Trophoblast cell (in vitro differentiated cells and primary cell): ENCODE results near the gene UBN2.
"Not testable (repeated sequence)": the region's sequence is repeated elsewhere in the genome, so short reads cannot be mapped to it uniquely, and the experiment has no call there.

Experiments
- DNase-seq, 2 donors: peaks; one replicate each; pipeline ENCODE4 v3.0.0-alpha.2; 2016
- H2AFZ ChIP-seq: 2 replicates; pipeline ENCODE4 v1.6.1; 2013; ENCODE audit warnings: low read length, moderate library complexity, mild to moderate bottlenecking; ENCODE audit not compliant: insufficient read depth, poor library complexity
- H2AK5ac ChIP-seq: 2 replicates; pipeline ENCODE4 v1.6.1; 2013; ENCODE audit warnings: mild to moderate bottlenecking, low read length
- H2BK120ac ChIP-seq: 2 replicates; pipeline ENCODE4 v1.6.1; 2013; ENCODE audit warnings: low read length, mild to moderate bottlenecking, moderate library complexity; ENCODE audit not compliant: insufficient read depth, poor library complexity
- H2BK12ac ChIP-seq: 2 replicates; pipeline ENCODE4 v1.6.1; 2013; ENCODE audit warnings: mild to moderate bottlenecking, low read length, moderate library complexity
- H2BK5ac ChIP-seq: 2 replicates; pipeline ENCODE4 v1.6.1; 2013; ENCODE audit warnings: low read length, low read depth, moderate library complexity, mild to moderate bottlenecking; ENCODE audit not compliant: poor library complexity
- H3K14ac ChIP-seq: 2 replicates; pipeline ENCODE4 v1.6.1; 2013; ENCODE audit warnings: mild to moderate bottlenecking, low read length
- H3K18ac ChIP-seq: 2 replicates; pipeline ENCODE4 v1.6.1; 2013; ENCODE audit warnings: mild to moderate bottlenecking, low read length
- H3K23ac ChIP-seq: 2 replicates; pipeline ENCODE4 v1.6.1; 2013; ENCODE audit warnings: low read length
- H3K27ac ChIP-seq: 2 replicates; pipeline ENCODE4 v1.5.1; 2013; ENCODE audit warnings: low read depth, mild to moderate bottlenecking, inconsistent platforms, low read length, moderate library complexity
- H3K27me3 ChIP-seq: 2 replicates; pipeline ENCODE4 v1.6.1; 2013; ENCODE audit warnings: inconsistent platforms, mild to moderate bottlenecking, low read length, moderate library complexity; ENCODE audit not compliant: insufficient read depth
- H3K36me3 ChIP-seq, 2 experiments: 1 replicate in 1 of 2; 2 replicates in 1 of 2; pipeline ENCODE4 v1.6.1; 2013; ENCODE audit warnings: low read length in 2 of 2, mild to moderate bottlenecking in 2 of 2, moderate library complexity in 1 of 2; ENCODE audit not compliant: insufficient read depth in 2 of 2, control insufficient read depth in 1 of 2
- H3K4ac ChIP-seq: 2 replicates; pipeline ENCODE4 v1.6.1; 2013; ENCODE audit warnings: low read depth, mild to moderate bottlenecking, low read length, moderate library complexity
- H3K4me1 ChIP-seq, 2 experiments: 1 replicate in 1 of 2; 2 replicates in 1 of 2; pipeline ENCODE4 v1.6.1; 2013; ENCODE audit warnings: low read length in 2 of 2, mild to moderate bottlenecking in 2 of 2, moderate library complexity in 1 of 2; ENCODE audit not compliant: insufficient read depth in 2 of 2, control insufficient read depth in 1 of 2
- H3K4me2 ChIP-seq: 2 replicates; pipeline ENCODE4 v1.6.1; 2013; ENCODE audit warnings: inconsistent platforms, mild to moderate bottlenecking, low read length, moderate library complexity
- H3K4me3 ChIP-seq: 2 replicates; pipeline ENCODE4 v1.5.1; 2013; ENCODE audit warnings: mild to moderate bottlenecking, low read depth, low read length, inconsistent platforms
- H3K79me1 ChIP-seq: one replicate; pipeline ENCODE4 v1.6.1; 2013; ENCODE audit warnings: low read length
- H3K79me2 ChIP-seq: 2 replicates; pipeline ENCODE4 v1.6.1; 2013; ENCODE audit warnings: low read length, mild to moderate bottlenecking; ENCODE audit not compliant: control insufficient read depth, insufficient read depth, poor library complexity
- H3K9ac ChIP-seq: 2 replicates; pipeline ENCODE4 v1.6.1; 2013; ENCODE audit warnings: mild to moderate bottlenecking, low read length
- H3K9me3 ChIP-seq: 2 replicates; pipeline ENCODE4 v1.6.1; 2013; ENCODE audit warnings: low read depth, mild to moderate bottlenecking, control low read depth, inconsistent platforms, low read length; ENCODE audit not compliant: insufficient read depth
- H4K12ac ChIP-seq: 2 replicates; pipeline ENCODE4 v1.6.1; 2013; ENCODE audit warnings: low read depth, mild to moderate bottlenecking, low read length, moderate library complexity
- H4K8ac ChIP-seq: 2 replicates; pipeline ENCODE4 v1.6.1; 2013; ENCODE audit warnings: low read depth, mild to moderate bottlenecking, low read length, moderate library complexity
- H4K91ac ChIP-seq: one replicate; pipeline ENCODE4 v1.6.1; 2013; ENCODE audit warnings: low read depth, mild to moderate bottlenecking, low read length, moderate library complexity
- WGBS: extraction: QIAGEN DNeasy Blood & Tissue Kit; methylation state at CpG from one replicate; pipeline ENCODE4 v1.1.7; 2013; ENCODE audit warnings: missing lambda C conversion rate; ENCODE audit not compliant: insufficient read length, insufficient coverage; ENCODE audit errors: extremely low coverage; 5-methylcytosine and 5-hydroxymethylcytosine counted together

The UBN2 gene

GRCh38 chr7:139226158-139226515 is 4.9 kb upstream of the UBN2 start:
- no CpG with 5 or more reads among the region's 23 CpGs for WGBS
- not testable (repeated sequence) for H4K8ac ChIP-seq, H3K4me2 ChIP-seq, H2BK12ac ChIP-seq, H2BK120ac ChIP-seq, H3K4me3 ChIP-seq, H4K12ac ChIP-seq, H3K36me3 ChIP-seq, H2AFZ ChIP-seq, H3K79me2 ChIP-seq, DNase-seq, H2AK5ac ChIP-seq, H3K9ac ChIP-seq, H3K27ac ChIP-seq, H3K4ac ChIP-seq, H3K18ac ChIP-seq, H3K23ac ChIP-seq, H3K4me1 ChIP-seq, H3K79me1 ChIP-seq, H3K27me3 ChIP-seq, H4K91ac ChIP-seq, H3K14ac ChIP-seq, H2BK5ac ChIP-seq
- H3K9me3 ChIP-seq, result peaks cover 11% of the 10 kb centered on the region

- H4K12ac ChIP-seq, H2BK120ac ChIP-seq, H3K79me1 ChIP-seq, H3K14ac ChIP-seq, H4K8ac ChIP-seq, H3K27me3 ChIP-seq, H3K4ac ChIP-seq, H2AFZ ChIP-seq, H3K23ac ChIP-seq, H3K79me2 ChIP-seq, H3K4me2 ChIP-seq, H4K91ac ChIP-seq, DNase-seq, H2BK12ac ChIP-seq, H2BK5ac ChIP-seq, H3K9ac ChIP-seq, H3K27ac ChIP-seq, H3K4me3 ChIP-seq, H2AK5ac ChIP-seq, H3K18ac ChIP-seq, H3K36me3 ChIP-seq, H3K4me1 ChIP-seq: not testable (repeated sequence)
- no CpG with 5 or more reads among the region's 8 CpGs for WGBS
- peaks cover 11% of the 10 kb centered on the region for H3K9me3 ChIP-seq
Observed at GRCh38 chr7:139226988-139227488, 4.0 kb upstream of the UBN2 start.

- Histone ChIP-seq H3K4me1 (peaks cover 0 to 2% of the 10 kb centered on the region in 2 experiments), H3K9ac (no peak overlapping the region), H3K9me3 (peaks cover 7% of the 10 kb centered on the region), H2BK12ac (no peak overlapping the region), H3K14ac (no peak overlapping the region), H3K4me2 (peak overlapping the region; percentile 83), H3K36me3 (no peaks in the 10 kb centered on the region), H3K4ac (no peak overlapping the region), H4K91ac (no peak overlapping the region), H2AK5ac (no peak overlapping the region), H2BK5ac (no peak overlapping the region), H3K79me1 (peaks cover 9% of the 10 kb centered on the region), H3K27ac (no peak overlapping the region), H3K4me3 (no peak overlapping the region), H2BK120ac (no peak overlapping the region), H3K27me3 (peaks cover 2% of the 10 kb centered on the region), H4K8ac (no peak overlapping the region), H3K79me2 (peaks cover 8% of the 10 kb centered on the region), H3K23ac (no peak overlapping the region), H2AFZ (no peak overlapping the region), H3K18ac (no peak overlapping the region), H4K12ac (no peak overlapping the region)
- WGBS, result no CpG with 5 or more reads among the region's 8 CpGs
- DNase-seq, result no peak
Observed at GRCh38 chr7:139230023-139230422, 1.0 kb upstream of the UBN2 start.

- H4K8ac ChIP-seq, result peak overlapping the region; percentile 85
- H2BK120ac ChIP-seq, result no peak overlapping the region
- WGBS, result no CpG with 5 or more reads among the region's 12 CpGs
- peak overlapping the region; percentile 83 for H3K4me2 ChIP-seq
- H3K9ac ChIP-seq, result peak overlapping the region; percentile 86
- no peaks in the 10 kb centered on the region for H3K36me3 ChIP-seq
- no peak overlapping the region for H2BK12ac ChIP-seq
- H2AFZ ChIP-seq, result peak overlapping the region; percentile 96
- peaks cover 9% of the 10 kb centered on the region for H3K79me1 ChIP-seq
- H3K9me3 ChIP-seq, result peaks cover 6% of the 10 kb centered on the region
- peak overlapping the region; percentile 51 for H3K27ac ChIP-seq
- DNase-seq, result no peak
- peak overlapping the region; percentile 71 for H4K12ac ChIP-seq
- peaks cover 0 to 2% of the 10 kb centered on the region in 2 experiments for H3K4me1 ChIP-seq
- no peak overlapping the region for H4K91ac ChIP-seq
- H3K14ac ChIP-seq, result peak overlapping the region; percentile 68
- H3K79me2 ChIP-seq, result peaks cover 8% of the 10 kb centered on the region
- H3K18ac ChIP-seq, result peak overlapping the region; percentile 58
- no peak overlapping the region for H3K4ac ChIP-seq
- peaks cover 2% of the 10 kb centered on the region for H3K27me3 ChIP-seq
- H2BK5ac ChIP-seq, result no peak overlapping the region
- H3K23ac ChIP-seq, result no peak overlapping the region
- H3K4me3 ChIP-seq, result peak overlapping the region; percentile 83
- H2AK5ac ChIP-seq, result no peak overlapping the region
Observed at GRCh38 chr7:139230484-139230773, 608 bp upstream of the UBN2 start.
